ENCODE measurements around the gene INSR.

INSR gene

GRCh38 chr19:7336321-7336973 is 42.2 kb upstream of the INSR start:
- Histone ChIP-seq H3K27me3 (no peaks in the 10 kb centered on the region), H3K4me3 (ENCODE audit: low read depth in 1 of 2, low read length in 1 of 2) (no peak overlapping the region), H3K27ac (no peak overlapping the region), H3K36me3 (no peaks in the 10 kb centered on the region), H3K4me1 (ENCODE audit: control insufficient read depth in 1 of 2, insufficient read depth in 1 of 2, low read depth in 1 of 2, low read length in 1 of 2) (peaks cover 25 to 26% of the 10 kb centered on the region in 2 experiments), H3K9me3 (no peaks in the 10 kb centered on the region)
- no peak for TF ChIP-seq CTCF (IDR thresholded peaks at IDR 0.05)

DNA sequence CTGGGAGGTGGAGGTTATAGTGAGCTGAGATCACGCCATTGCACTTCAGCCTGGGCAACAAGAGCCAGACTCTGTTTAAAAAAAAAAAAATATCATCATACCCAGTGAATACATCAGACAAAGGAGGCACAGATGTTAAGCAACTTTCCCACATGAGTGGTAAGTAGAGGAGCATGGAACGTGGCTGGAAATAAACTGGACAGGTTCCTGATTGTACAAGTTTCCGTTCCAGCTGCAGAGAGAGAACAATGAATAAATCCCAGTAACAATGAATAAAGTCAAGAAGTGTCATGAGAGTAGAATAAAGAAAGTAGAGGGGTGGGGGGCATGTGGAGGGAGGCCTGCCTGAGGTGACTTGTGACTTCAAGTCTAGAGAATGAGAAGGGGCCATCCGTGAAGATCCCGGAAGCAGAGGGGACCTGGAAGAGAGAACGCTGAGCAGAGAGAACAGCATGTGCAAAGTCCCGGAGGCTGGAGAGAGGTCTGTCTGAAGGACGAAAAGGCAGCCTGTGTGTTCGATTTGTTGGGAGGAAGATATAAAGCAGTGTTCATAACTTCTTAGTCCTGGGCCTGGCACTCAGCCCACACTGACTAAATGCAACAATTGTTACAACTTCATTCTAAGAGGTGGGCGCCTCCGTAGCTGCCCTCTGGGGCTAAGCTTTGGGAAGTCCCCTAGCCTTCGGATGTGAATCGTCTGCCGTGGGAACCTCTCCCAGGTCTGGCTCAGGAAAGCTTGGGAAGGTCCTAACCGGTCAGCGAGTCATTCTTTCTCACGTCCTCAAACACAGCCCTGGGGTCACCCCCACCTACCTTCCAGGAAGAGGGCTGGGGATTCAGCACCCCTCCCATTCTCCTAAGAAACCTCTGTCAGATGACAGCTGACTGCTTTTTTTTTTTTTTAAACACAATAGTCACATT is 39.2 kb upstream of the INSR start:
- H3K27ac ChIP-seq, result no peak overlapping the region
- no peak for TF ChIP-seq CTCF (IDR thresholded peaks at IDR 0.05)
- no peak overlapping the region for H3K4me3 ChIP-seq (ENCODE audit: low read depth in 1 of 2, low read length in 1 of 2)
- H3K36me3 ChIP-seq, result no peaks in the 10 kb centered on the region
- H3K4me1 ChIP-seq (ENCODE audit: control insufficient read depth in 1 of 2, insufficient read depth in 1 of 2, low read depth in 1 of 2, low read length in 1 of 2), result peaks cover 17 to 20% of the 10 kb centered on the region in 2 experiments
- no peaks in the 10 kb centered on the region for H3K27me3 ChIP-seq
- H3K9me3 ChIP-seq, result no peaks in the 10 kb centered on the region

- no peaks in the 10 kb centered on the region for H3K36me3 ChIP-seq
- peaks cover 1 to 2% of the 10 kb centered on the region in 2 experiments for H3K4me1 ChIP-seq (ENCODE audit: control insufficient read depth in 1 of 2, insufficient read depth in 1 of 2, low read depth in 1 of 2, low read length in 1 of 2)
- no peak for TF ChIP-seq CTCF (IDR thresholded peaks at IDR 0.05)
- H3K4me3 ChIP-seq (ENCODE audit: low read depth in 1 of 2, low read length in 1 of 2), result no peak overlapping the region
- H3K27me3 ChIP-seq, result no peaks in the 10 kb centered on the region
- no peak overlapping the region for H3K27ac ChIP-seq
- no peaks in the 10 kb centered on the region for H3K9me3 ChIP-seq
Measured at GRCh38 chr19:7331446-7331845, 37.2 kb upstream of the INSR start.

GRCh38 chr19:7328647-7329046 is 34.4 kb upstream of the INSR start:
- Histone ChIP-seq H3K36me3 (no peaks in the 10 kb centered on the region), H3K9me3 (no peaks in the 10 kb centered on the region), H3K27ac (no peak overlapping the region), H3K27me3 (no peaks in the 10 kb centered on the region), H3K4me1 (ENCODE audit: control insufficient read depth in 1 of 2, insufficient read depth in 1 of 2, low read depth in 1 of 2, low read length in 1 of 2) (no peaks in the 10 kb centered on the region), H3K4me3 (ENCODE audit: low read depth in 1 of 2, low read length in 1 of 2) (no peak overlapping the region)
- TF ChIP-seq CTCF (IDR thresholded peaks at IDR 0.05), result no peak

- H3K27me3 ChIP-seq, result no peaks in the 10 kb centered on the region
- no peaks in the 10 kb centered on the region for H3K4me1 ChIP-seq (ENCODE audit: control insufficient read depth in 1 of 2, insufficient read depth in 1 of 2, low read depth in 1 of 2, low read length in 1 of 2)
- no peaks in the 10 kb centered on the region for H3K36me3 ChIP-seq
- no peak overlapping the region for H3K27ac ChIP-seq
- H3K9me3 ChIP-seq, result no peaks in the 10 kb centered on the region
- no peak overlapping the region for H3K4me3 ChIP-seq (ENCODE audit: low read depth in 1 of 2, low read length in 1 of 2)
- TF ChIP-seq CTCF (IDR thresholded peaks at IDR 0.05), result no peak
Measured at GRCh38 chr19:7327802-7328201, 33.6 kb upstream of the INSR start.
